A549 (cell line): ENCODE measurements around the gene AFF1.

Experiments
- CEBPB ChIP-seq, 2 experiments: fragments of >200 bp in 1 of 2; sonication (Bioruptor Twin) in 1 of 2; formaldehyde crosslinking in 1 of 2; IDR thresholded peaks; 2 replicates each; pipeline ENCODE4 v1.6.1; 2012 to 2016
- CHD2 ChIP-seq: fragments of 150-350 bp; IDR thresholded peaks from 2 replicates; pipeline ENCODE4 v1.6.1; 2014; ENCODE audit warnings: low read length; ENCODE audit not compliant: partially characterized antibody
- EP300 ChIP-seq, 2 experiments: fragments of >200 bp; sonication (Bioruptor Twin); formaldehyde crosslinking; IDR thresholded peaks; 2 replicates in 1 of 2; 3 replicates in 1 of 2; pipeline ENCODE4 v1.6.1; 2016 to 2017
- FOSL2 ChIP-seq, 2 experiments: fragments of 450-650 bp in 1 of 2; fragments of >200 bp in 1 of 2; sonication (Bioruptor Twin) in 1 of 2; formaldehyde crosslinking; IDR thresholded peaks; 2 replicates each; pipeline versions ENCODE4 v1.5.0 to v1.6.1; 2016 to 2020; ENCODE audit warnings: mild to moderate bottlenecking in 1 of 2, moderate library complexity in 1 of 2
- KDM5A ChIP-seq: fragments of 200-600 bp; sonication (generic); IDR thresholded peaks from 2 replicates; pipeline ENCODE4 v1.6.1; 2016; ENCODE audit warnings: antibody characterized with exemption, mild to moderate bottlenecking
- MYC ChIP-seq: IDR thresholded peaks from 2 replicates; pipeline ENCODE4 v1.6.1; 2012; ENCODE audit warnings: mild to moderate bottlenecking, inconsistent platforms, low read length, improper control_type of control experiment, borderline replicate concordance
- NFE2L2 ChIP-seq: fragments of 150-350 bp; conservative IDR thresholded peaks from 2 replicates; pipeline ENCODE4 v1.6.1; 2014; ENCODE audit warnings: low read length
- POLR2A ChIP-seq: IDR thresholded peaks from 2 replicates; pipeline ENCODE4 v1.6.1; 2012; ENCODE audit warnings: mild to moderate bottlenecking, low read length
- TP53 ChIP-seq: fragments of 250-450 bp; sonication (Bioruptor Pico); IDR thresholded peaks from 2 replicates; pipeline ENCODE4 v1.5.0; 2021; ENCODE audit warnings: mild to moderate bottlenecking, moderate library complexity
- TF ChIP-seq, protein P1 (sequence below): fragments of >200 bp; sonication (Bioruptor Twin); formaldehyde crosslinking; IDR thresholded peaks from 3 replicates; pipeline ENCODE4 v1.5.1; 2016
- TF ChIP-seq, protein P2 (sequence below): IDR thresholded peaks from 2 replicates; pipeline ENCODE4 v1.6.1; 2012
- TF ChIP-seq, protein P3 (sequence below): IDR thresholded peaks from 2 replicates; pipeline ENCODE4 v1.6.1; 2012; ENCODE audit warnings: low read depth, borderline replicate concordance

DNA sequence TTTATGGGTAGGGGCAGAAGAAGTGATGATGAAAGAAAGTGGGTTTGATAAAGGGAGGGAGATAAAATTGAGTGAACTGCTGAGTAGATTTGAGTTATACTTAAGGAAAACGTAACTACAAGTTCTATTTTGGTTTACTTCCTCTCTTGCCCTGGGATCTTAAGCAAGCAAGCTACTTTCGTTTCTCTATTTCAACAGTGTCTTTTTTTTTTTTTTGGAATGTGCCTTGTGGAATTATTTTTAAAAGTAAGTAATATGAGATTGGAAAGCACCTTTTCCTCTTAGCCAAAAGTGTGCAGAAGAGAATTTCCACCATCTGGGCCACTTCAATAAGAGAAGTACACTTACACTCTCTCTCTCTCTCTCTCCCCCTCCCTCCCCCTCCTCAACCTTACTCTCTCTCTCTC, 26.6 kb upstream of the AFF1 start:
- TF ChIP-seq CEBPB (IDR thresholded peaks at IDR 0.05) (no peak), NFE2L2 (no peak), EP300 (IDR thresholded peaks at IDR 0.05) (no peak), KDM5A (no peak), POLR2A (no peak), CHD2 (no peak), TP53 (CRISPR knock-in tag) (no peak), MYC (no peak), FOSL2 (IDR thresholded peaks at IDR 0.05) (no peak), FOSL2 (CRISPR knock-in tag; IDR thresholded peaks at IDR 0.05) (no peak)
- TF ChIP-seq, protein P1, sequence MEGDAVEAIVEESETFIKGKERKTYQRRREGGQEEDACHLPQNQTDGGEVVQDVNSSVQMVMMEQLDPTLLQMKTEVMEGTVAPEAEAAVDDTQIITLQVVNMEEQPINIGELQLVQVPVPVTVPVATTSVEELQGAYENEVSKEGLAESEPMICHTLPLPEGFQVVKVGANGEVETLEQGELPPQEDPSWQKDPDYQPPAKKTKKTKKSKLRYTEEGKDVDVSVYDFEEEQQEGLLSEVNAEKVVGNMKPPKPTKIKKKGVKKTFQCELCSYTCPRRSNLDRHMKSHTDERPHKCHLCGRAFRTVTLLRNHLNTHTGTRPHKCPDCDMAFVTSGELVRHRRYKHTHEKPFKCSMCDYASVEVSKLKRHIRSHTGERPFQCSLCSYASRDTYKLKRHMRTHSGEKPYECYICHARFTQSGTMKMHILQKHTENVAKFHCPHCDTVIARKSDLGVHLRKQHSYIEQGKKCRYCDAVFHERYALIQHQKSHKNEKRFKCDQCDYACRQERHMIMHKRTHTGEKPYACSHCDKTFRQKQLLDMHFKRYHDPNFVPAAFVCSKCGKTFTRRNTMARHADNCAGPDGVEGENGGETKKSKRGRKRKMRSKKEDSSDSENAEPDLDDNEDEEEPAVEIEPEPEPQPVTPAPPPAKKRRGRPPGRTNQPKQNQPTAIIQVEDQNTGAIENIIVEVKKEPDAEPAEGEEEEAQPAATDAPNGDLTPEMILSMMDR: no peak
- TF ChIP-seq, protein P2, sequence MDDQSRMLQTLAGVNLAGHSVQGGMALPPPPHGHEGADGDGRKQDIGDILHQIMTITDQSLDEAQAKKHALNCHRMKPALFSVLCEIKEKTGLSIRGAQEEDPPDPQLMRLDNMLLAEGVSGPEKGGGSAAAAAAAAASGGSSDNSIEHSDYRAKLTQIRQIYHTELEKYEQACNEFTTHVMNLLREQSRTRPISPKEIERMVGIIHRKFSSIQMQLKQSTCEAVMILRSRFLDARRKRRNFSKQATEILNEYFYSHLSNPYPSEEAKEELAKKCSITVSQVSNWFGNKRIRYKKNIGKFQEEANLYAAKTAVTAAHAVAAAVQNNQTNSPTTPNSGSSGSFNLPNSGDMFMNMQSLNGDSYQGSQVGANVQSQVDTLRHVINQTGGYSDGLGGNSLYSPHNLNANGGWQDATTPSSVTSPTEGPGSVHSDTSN: no peak
- TF ChIP-seq, protein P3, sequence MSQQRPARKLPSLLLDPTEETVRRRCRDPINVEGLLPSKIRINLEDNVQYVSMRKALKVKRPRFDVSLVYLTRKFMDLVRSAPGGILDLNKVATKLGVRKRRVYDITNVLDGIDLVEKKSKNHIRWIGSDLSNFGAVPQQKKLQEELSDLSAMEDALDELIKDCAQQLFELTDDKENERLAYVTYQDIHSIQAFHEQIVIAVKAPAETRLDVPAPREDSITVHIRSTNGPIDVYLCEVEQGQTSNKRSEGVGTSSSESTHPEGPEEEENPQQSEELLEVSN: no peak
